Esophagus squamous epithelium (tissue), 4 donors: Measurements from ENCODE around the gene ZFAND3.

Source experiments
- POLR2A ChIP-seq, 4 donors: fragments of 450-650 bp; IDR thresholded peaks; one replicate each; pipeline ENCODE4 v1.6.1; 2017; ENCODE audit warnings: antibody characterized with exemption in 4 of 4, mild to moderate bottlenecking in 4 of 4, moderate library complexity in 3 of 4
- TF ChIP-seq, protein P1 (sequence below), 6 experiments: fragments of 450-650 bp in 4 of 6; fragments of 200-600 bp in 2 of 6; sonication (generic) in 2 of 6; IDR thresholded peaks; one replicate each; pipeline ENCODE4 v1.5.1; 2016 to 2019; ENCODE audit warnings: antibody characterized with exemption in 6 of 6, mild to moderate bottlenecking in 4 of 6, moderate library complexity in 4 of 6

DNA sequence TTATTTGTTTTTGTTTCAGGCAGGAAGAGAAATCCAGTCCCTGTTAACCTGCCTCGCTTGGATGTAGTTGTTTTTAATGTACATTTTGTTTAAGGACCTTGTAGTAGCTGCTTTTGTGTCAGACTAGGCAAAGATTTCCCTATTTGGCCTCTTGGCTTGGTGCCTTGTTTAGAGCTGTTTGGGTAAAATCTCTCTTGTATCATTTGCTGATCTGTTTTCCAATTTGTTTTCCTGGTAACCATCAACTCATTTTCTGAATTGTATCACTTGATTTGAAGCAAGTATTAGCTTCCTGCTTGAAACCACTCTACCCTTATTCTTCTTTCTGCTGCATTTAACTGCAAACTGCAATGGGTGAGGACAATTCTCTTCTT, 160.7 kb downstream of the ZFAND3 start:
- TF ChIP-seq, protein P1, sequence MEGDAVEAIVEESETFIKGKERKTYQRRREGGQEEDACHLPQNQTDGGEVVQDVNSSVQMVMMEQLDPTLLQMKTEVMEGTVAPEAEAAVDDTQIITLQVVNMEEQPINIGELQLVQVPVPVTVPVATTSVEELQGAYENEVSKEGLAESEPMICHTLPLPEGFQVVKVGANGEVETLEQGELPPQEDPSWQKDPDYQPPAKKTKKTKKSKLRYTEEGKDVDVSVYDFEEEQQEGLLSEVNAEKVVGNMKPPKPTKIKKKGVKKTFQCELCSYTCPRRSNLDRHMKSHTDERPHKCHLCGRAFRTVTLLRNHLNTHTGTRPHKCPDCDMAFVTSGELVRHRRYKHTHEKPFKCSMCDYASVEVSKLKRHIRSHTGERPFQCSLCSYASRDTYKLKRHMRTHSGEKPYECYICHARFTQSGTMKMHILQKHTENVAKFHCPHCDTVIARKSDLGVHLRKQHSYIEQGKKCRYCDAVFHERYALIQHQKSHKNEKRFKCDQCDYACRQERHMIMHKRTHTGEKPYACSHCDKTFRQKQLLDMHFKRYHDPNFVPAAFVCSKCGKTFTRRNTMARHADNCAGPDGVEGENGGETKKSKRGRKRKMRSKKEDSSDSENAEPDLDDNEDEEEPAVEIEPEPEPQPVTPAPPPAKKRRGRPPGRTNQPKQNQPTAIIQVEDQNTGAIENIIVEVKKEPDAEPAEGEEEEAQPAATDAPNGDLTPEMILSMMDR (IDR thresholded peaks at IDR 0.05) = no peak
- no peak for TF ChIP-seq POLR2A (IDR thresholded peaks at IDR 0.05)
